ENCODE measurements around the gene CNDP1. TPM values are rescaled to one million over a fixed set of nuclear protein-coding genes. Genes with fewer than 3 reads are reported as not detected.
"Not testable (repeated sequence)": the region's sequence is repeated elsewhere in the genome, so short reads cannot be mapped to it uniquely, and the experiment has no call there.

CNDP1 gene
- total and polyA plus RNA-seq, 4 donors: 0.09 to 21.1 (median 5.8) TPM

DNA sequence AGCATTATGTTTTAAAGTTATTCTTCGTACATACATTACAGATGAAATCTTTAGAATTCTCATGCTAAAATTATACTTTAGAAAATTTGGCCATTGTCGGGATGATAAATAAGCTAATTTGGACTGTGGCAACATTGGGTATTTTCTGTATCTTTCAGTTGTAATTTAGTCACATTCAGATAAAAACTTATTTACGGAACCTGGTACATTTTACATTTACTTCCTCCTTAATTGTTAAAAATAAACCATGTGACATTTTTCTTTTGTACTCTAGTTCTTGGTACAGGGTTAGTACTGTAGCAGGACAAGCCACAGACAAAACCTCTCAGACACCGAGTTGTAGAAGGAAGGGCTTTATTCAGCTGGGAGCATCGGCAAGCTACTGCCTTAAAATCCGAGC lies 33.9 kb upstream of the CNDP1 start:
- Histone ChIP-seq H3K9ac (ENCODE audit: low read depth in 1 of 2, low read length in 2 of 2) (peak overlapping the region in 1 of 2 donors; percentile 96), H3K27ac (ENCODE audit: low read depth in 1 of 2, low read length in 2 of 2) (peak overlapping the region; percentile 96 to 97), H3K9me3 (ENCODE audit: control insufficient read depth in 4 of 4, low read length in 3 of 4) (no peaks in the 10 kb centered on the region), H3K4me3 (ENCODE audit: low read depth in 1 of 3, low read length in 3 of 3) (peak overlapping the region; percentile 17 to 61 (median 37)), H3K36me3 (ENCODE audit: control insufficient read depth in 4 of 4, insufficient read depth in 3 of 4, low read depth in 1 of 4, low read length in 3 of 4) (peaks cover 5 to 20% (median 18%) of the 10 kb centered on the region in 4 donors), H3K27me3 (ENCODE audit: control insufficient read depth in 4 of 4, insufficient read depth in 4 of 4, low read length in 3 of 4) (no peaks in the 10 kb centered on the region), H3K4me1 (ENCODE audit: control insufficient read depth in 4 of 4, insufficient read depth in 4 of 4, low read length in 3 of 4) (peaks cover 5 to 46% (median 35%) of the 10 kb centered on the region in 4 donors)
- no peak for DNase-seq (ENCODE audit: low spot score)
- TF ChIP-seq, protein P1, sequence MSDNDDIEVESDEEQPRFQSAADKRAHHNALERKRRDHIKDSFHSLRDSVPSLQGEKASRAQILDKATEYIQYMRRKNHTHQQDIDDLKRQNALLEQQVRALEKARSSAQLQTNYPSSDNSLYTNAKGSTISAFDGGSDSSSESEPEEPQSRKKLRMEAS (IDR thresholded peaks at IDR 0.05): no peak
- no peak for TF ChIP-seq YY1 (IDR thresholded peaks at IDR 0.05)
- no peak for TF ChIP-seq FOXA2 (IDR thresholded peaks at IDR 0.05)
- TF ChIP-seq, protein P2, sequence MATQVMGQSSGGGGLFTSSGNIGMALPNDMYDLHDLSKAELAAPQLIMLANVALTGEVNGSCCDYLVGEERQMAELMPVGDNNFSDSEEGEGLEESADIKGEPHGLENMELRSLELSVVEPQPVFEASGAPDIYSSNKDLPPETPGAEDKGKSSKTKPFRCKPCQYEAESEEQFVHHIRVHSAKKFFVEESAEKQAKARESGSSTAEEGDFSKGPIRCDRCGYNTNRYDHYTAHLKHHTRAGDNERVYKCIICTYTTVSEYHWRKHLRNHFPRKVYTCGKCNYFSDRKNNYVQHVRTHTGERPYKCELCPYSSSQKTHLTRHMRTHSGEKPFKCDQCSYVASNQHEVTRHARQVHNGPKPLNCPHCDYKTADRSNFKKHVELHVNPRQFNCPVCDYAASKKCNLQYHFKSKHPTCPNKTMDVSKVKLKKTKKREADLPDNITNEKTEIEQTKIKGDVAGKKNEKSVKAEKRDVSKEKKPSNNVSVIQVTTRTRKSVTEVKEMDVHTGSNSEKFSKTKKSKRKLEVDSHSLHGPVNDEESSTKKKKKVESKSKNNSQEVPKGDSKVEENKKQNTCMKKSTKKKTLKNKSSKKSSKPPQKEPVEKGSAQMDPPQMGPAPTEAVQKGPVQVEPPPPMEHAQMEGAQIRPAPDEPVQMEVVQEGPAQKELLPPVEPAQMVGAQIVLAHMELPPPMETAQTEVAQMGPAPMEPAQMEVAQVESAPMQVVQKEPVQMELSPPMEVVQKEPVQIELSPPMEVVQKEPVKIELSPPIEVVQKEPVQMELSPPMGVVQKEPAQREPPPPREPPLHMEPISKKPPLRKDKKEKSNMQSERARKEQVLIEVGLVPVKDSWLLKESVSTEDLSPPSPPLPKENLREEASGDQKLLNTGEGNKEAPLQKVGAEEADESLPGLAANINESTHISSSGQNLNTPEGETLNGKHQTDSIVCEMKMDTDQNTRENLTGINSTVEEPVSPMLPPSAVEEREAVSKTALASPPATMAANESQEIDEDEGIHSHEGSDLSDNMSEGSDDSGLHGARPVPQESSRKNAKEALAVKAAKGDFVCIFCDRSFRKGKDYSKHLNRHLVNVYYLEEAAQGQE (IDR thresholded peaks at IDR 0.05): no peak
- TF ChIP-seq, protein P3, sequence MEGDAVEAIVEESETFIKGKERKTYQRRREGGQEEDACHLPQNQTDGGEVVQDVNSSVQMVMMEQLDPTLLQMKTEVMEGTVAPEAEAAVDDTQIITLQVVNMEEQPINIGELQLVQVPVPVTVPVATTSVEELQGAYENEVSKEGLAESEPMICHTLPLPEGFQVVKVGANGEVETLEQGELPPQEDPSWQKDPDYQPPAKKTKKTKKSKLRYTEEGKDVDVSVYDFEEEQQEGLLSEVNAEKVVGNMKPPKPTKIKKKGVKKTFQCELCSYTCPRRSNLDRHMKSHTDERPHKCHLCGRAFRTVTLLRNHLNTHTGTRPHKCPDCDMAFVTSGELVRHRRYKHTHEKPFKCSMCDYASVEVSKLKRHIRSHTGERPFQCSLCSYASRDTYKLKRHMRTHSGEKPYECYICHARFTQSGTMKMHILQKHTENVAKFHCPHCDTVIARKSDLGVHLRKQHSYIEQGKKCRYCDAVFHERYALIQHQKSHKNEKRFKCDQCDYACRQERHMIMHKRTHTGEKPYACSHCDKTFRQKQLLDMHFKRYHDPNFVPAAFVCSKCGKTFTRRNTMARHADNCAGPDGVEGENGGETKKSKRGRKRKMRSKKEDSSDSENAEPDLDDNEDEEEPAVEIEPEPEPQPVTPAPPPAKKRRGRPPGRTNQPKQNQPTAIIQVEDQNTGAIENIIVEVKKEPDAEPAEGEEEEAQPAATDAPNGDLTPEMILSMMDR (IDR thresholded peaks at IDR 0.05; ENCODE audit: low read depth, low read length, missing input control): no peak
- no peak for TF ChIP-seq GABPA (IDR thresholded peaks at IDR 0.05 in 1 of 2, conservative IDR thresholded peaks at IDR 0.05 in 1 of 2)
- TF ChIP-seq EGR1 (IDR thresholded peaks at IDR 0.05; ENCODE audit: low read depth in 2 of 2): no peak
- no peak for TF ChIP-seq FOXA1 (IDR thresholded peaks at IDR 0.05)
- TF ChIP-seq, protein P4, sequence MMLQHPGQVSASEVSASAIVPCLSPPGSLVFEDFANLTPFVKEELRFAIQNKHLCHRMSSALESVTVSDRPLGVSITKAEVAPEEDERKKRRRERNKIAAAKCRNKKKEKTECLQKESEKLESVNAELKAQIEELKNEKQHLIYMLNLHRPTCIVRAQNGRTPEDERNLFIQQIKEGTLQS (IDR thresholded peaks at IDR 0.05): no peak
- TF ChIP-seq SP1 (IDR thresholded peaks at IDR 0.05): no peak
- TF ChIP-seq TAF1 (conservative IDR thresholded peaks at IDR 0.05): no peak
- WGBS: 45% methylated on average over 6 of the region's 6 CpGs

DNA sequence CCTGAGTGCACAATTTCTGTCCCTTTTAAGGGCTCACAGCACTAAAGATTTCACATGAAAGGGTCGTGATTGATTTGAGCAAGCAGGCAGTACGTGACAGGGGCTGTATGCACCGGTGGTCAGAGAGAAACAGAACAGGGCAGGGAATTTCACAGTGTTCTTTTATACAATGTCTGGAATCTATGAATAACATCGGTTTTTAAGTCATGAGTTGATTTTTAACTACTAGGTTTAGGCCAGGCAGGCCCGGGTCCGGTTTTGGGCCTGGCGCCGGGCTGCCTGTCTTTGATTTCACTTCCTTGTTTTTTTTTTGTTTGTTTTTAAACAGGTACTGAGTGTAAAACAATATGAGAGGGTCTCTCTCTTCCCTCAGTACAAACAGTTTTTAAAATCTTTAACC lies 33.5 kb upstream of the CNDP1 start:
- Histone ChIP-seq H3K27ac (ENCODE audit: low read depth in 1 of 2, low read length in 2 of 2) (peak overlapping the region; percentile 96 to 97), H3K4me1 (ENCODE audit: control insufficient read depth in 4 of 4, insufficient read depth in 4 of 4, low read length in 3 of 4) (peaks cover 5 to 46% (median 35%) of the 10 kb centered on the region in 4 donors), H3K36me3 (ENCODE audit: control insufficient read depth in 4 of 4, insufficient read depth in 3 of 4, low read depth in 1 of 4, low read length in 3 of 4) (peaks cover 8 to 22% (median 20%) of the 10 kb centered on the region in 4 donors), H3K9ac (ENCODE audit: low read depth in 1 of 2, low read length in 2 of 2) (peak overlapping the region; percentile 82 to 96), H3K4me3 (ENCODE audit: low read depth in 1 of 3, low read length in 3 of 3) (peak overlapping the region in 2 of 3 donors; percentile 23 to 43)
- not testable (repeated sequence) for DNase-seq (ENCODE audit: low spot score); H3K9me3 ChIP-seq (ENCODE audit: control insufficient read depth in 4 of 4, low read length in 3 of 4); H3K27me3 ChIP-seq (ENCODE audit: control insufficient read depth in 4 of 4, insufficient read depth in 4 of 4, low read length in 3 of 4)
- WGBS: 19% methylated on average over 8 of the region's 8 CpGs
- TF ChIP-seq HNF4A (conservative IDR thresholded peaks at IDR 0.05): peak in 1 of 2 donors; percentile 35
- TF ChIP-seq, protein P2 (IDR thresholded peaks at IDR 0.05): peak; percentile 17
